GM12878 (cell line): ENCODE measurements around the gene INPP5D. TPM values are rescaled to one million over a fixed set of nuclear protein-coding genes. Genes with fewer than 3 reads are reported as not detected.
A peak's percentile ranks its signal among the peaks of the same experiment; 100 is the strongest.

Experiments used
- ASH2L ChIP-seq: fragments of 300-600, 200-600 bp; sonication (generic); IDR thresholded peaks from 2 replicates; pipeline ENCODE4 v1.6.1; 2017; ENCODE audit warnings: low read depth, mild to moderate bottlenecking, borderline replicate concordance
- CBFB ChIP-seq: IDR thresholded peaks from 2 replicates; pipeline ENCODE4 v1.6.1; 2016; ENCODE audit warnings: antibody characterized with exemption, low read depth
- E4F1 ChIP-seq: fragments of 450-650 bp; IDR thresholded peaks from 2 replicates; pipeline ENCODE4 v1.6.1; 2018; ENCODE audit warnings: borderline replicate concordance, mild to moderate bottlenecking; ENCODE audit not compliant: partially characterized antibody
- FOXM1 ChIP-seq: IDR thresholded peaks from 2 replicates; pipeline ENCODE4 v1.6.1; 2012; ENCODE audit warnings: low read depth, mild to moderate bottlenecking, inconsistent platforms, low read length, moderate library complexity
- HDAC6 ChIP-seq: fragments of 200-600 bp; sonication (generic); IDR thresholded peaks from one replicate; pipeline ENCODE4 v1.8.0; 2017; ENCODE audit warnings: antibody characterized with exemption; ENCODE audit not compliant: unreplicated experiment
- IRF3 ChIP-seq: fragments of 450-650 bp; IDR thresholded peaks from 2 replicates; pipeline ENCODE4 v1.6.1; 2014; ENCODE audit warnings: mild to moderate bottlenecking
- MXI1 ChIP-seq: fragments of 150-350 bp; IDR thresholded peaks from 2 replicates; pipeline ENCODE4 v1.6.1; 2011; ENCODE audit warnings: low read depth, mild to moderate bottlenecking, inconsistent platforms, low read length, improper control_type of control experiment
- PBX3 ChIP-seq: IDR thresholded peaks from 2 replicates; pipeline ENCODE4 v1.6.1; 2011; ENCODE audit warnings: mild to moderate bottlenecking, low read depth, low read length, moderate library complexity; ENCODE audit not compliant: insufficient replicate concordance
- RAD51 ChIP-seq: fragments of 450-650 bp; IDR thresholded peaks from 2 replicates; pipeline ENCODE4 v1.6.1; 2016; ENCODE audit warnings: moderate library complexity, mild to moderate bottlenecking, inconsistent platforms
- SREBF1 ChIP-seq: IDR thresholded peaks from 2 replicates; pipeline ENCODE4 v1.6.1; 2012; ENCODE audit warnings: mild to moderate bottlenecking, low read length
- STAT3 ChIP-seq: IDR thresholded peaks from 2 replicates; pipeline ENCODE4 v1.6.1; 2011; ENCODE audit warnings: low read depth, low read length, improper control_type of control experiment
- SUPT20H ChIP-seq: IDR thresholded peaks from 2 replicates; pipeline ENCODE4 v1.6.1; 2011; ENCODE audit warnings: low read depth, mild to moderate bottlenecking, low read length, moderate library complexity, borderline replicate concordance; ENCODE audit not compliant: control insufficient read depth
- SUZ12 ChIP-seq: fragments of 200-600 bp; sonication (generic); IDR thresholded peaks from one replicate; pipeline ENCODE4 v1.6.1; 2018; ENCODE audit warnings: antibody characterized with exemption, mild to moderate bottlenecking; ENCODE audit not compliant: unreplicated experiment
- TAF1 ChIP-seq: IDR thresholded peaks from 2 replicates; pipeline ENCODE4 v1.6.1; 2011; ENCODE audit warnings: mild to moderate bottlenecking, low read depth, low read length, borderline replicate concordance
- TCF12 ChIP-seq: IDR thresholded peaks from 2 replicates; pipeline ENCODE4 v1.6.1; 2011; ENCODE audit warnings: low read depth, mild to moderate bottlenecking, low read length
- ZNF687 ChIP-seq: fragments of 450-650 bp; IDR thresholded peaks from 2 replicates; pipeline ENCODE4 v1.6.1; 2017; ENCODE audit warnings: mild to moderate bottlenecking, moderate library complexity
- polyA plus RNA-seq, 11 experiments: library from polyadenylated mRNA; depleted of rRNA in 4 of 11; unstranded in 6 of 11; stranded (reverse) in 5 of 11; fragments of >200 nt; fragmentation: Nextera tagmentation in 4 of 11; fragmentation: Illumina TruSeq in 1 of 11; extraction: Ambion mirVana in 4 of 11; extraction: Trizol in 1 of 11; gene quantifications; 1 replicate in 1 of 11; 2 replicates in 10 of 11; pipeline versions ENCODE4 v1.2.1 to v1.2.3, GENCODE V29; 2011 to 2016; ENCODE audit warnings: inconsistent platforms in 2 of 11, missing spikeins in 2 of 11, low read depth in 1 of 11
- total RNA-seq, 4 experiments: library from RNA; depleted of rRNA in 3 of 4; stranded (reverse); fragments of >200 nt in 3 of 4; fragmentation: Illumina TruSeq in 1 of 4; extraction: Trizol in 1 of 4; gene quantifications; 2 replicates each; pipeline versions ENCODE4 v1.2.1 to v1.2.3, GENCODE V29; 2013 to 2021

INPP5D gene
- total and polyA plus RNA-seq, 10 of the 15 experiments (the other 5 are each of a cell fraction or from before 2014, with no cell fraction given) = 11.8 to 139 (median 88.8) TPM

- TF ChIP-seq ZNF687 (peak; percentile 74), SREBF1 (no peak), HDAC6 (no peak), STAT3 (0 out of 2 replicates have a peak, but pooled peaks have one; percentile 22), E4F1 (no peak), ASH2L (no peak), TCF12 (peak; percentile 95), CBFB (peak; percentile 89), SUPT20H (no peak), MXI1 (no peak; the same call in 1 of the 2 replicates), PBX3 (no peak), FOXM1 (peak; percentile 86), IRF3 (no peak), RAD51 (no peak; the same call in 1 of the 2 replicates), TAF1 (no peak), SUZ12 (no peak)
Observed at GRCh38 chr2:233100192-233100998, 40.3 kb downstream of the INPP5D start (continued).
